CD8-positive, alpha-beta memory T cell (primary cell): Measurements from ENCODE around the gene PSAPL1. TPM values are rescaled to one million over a fixed set of nuclear protein-coding genes. Genes with fewer than 3 reads are reported as not detected.

Experiments
- CTCF ChIA-PET: fragments of 350-600 bp; sonication (Branson Sonifier 250); formaldehyde crosslinking; loops from one replicate; lab custom pipeline; 2021; ENCODE audit warnings: antibody characterized with exemption; lab: Charles Lee
- POLR2A ChIA-PET: fragments of 350-600 bp; sonication (Branson Sonifier 250); formaldehyde crosslinking; loops from one replicate; lab custom pipeline; 2021; ENCODE audit warnings: antibody characterized with exemption; lab: Charles Lee
- DNase-seq, 5 donors: peaks; one replicate each; pipeline versions ENCODE4 v3.0.0 to v3.0.0-alpha.2; 2020 to 2022; ENCODE audit warnings: mixed read lengths in 1 of 5
- H3K27ac ChIP-seq: one replicate; pipeline ENCODE4 v1.7.0; 2013; ENCODE audit warnings: low read depth, mild to moderate bottlenecking, low read length, moderate library complexity
- H3K27me3 ChIP-seq: 2 replicates; pipeline ENCODE4 v1.7.0; 2013; ENCODE audit warnings: low read length, mild to moderate bottlenecking; ENCODE audit not compliant: insufficient read depth, poor library complexity, severe bottlenecking
- H3K36me3 ChIP-seq: 2 replicates; pipeline ENCODE4 v1.7.0; 2013; ENCODE audit warnings: mild to moderate bottlenecking, low read length, moderate library complexity; ENCODE audit not compliant: insufficient read depth
- H3K4me1 ChIP-seq: 2 replicates; pipeline ENCODE4 v1.7.0; 2013; ENCODE audit warnings: mild to moderate bottlenecking, low read length, moderate library complexity; ENCODE audit not compliant: insufficient read depth
- H3K4me3 ChIP-seq: 2 replicates; pipeline ENCODE4 v1.7.0; 2013; ENCODE audit warnings: mild to moderate bottlenecking, low read length
- H3K9me3 ChIP-seq: 2 replicates; pipeline ENCODE4 v1.7.0; 2013; ENCODE audit warnings: mild to moderate bottlenecking, low read length
- H3K27ac Mint-ChIP-seq, 8 donors: one replicate each; pipeline ENCODE4 v1.8.0; 2020 to 2021; ENCODE audit warnings: mixed read lengths in 8 of 8, mild to moderate bottlenecking in 6 of 8, inconsistent platforms in 3 of 8, moderate library complexity in 3 of 8
- H3K27me3 Mint-ChIP-seq, 2 donors: one replicate each; pipeline ENCODE4 v1.8.0; 2020 to 2021; ENCODE audit warnings: mixed read lengths in 2 of 2, mild to moderate bottlenecking in 1 of 2, moderate library complexity in 1 of 2
- H3K36me3 Mint-ChIP-seq, 3 donors: one replicate each; pipeline ENCODE4 v1.8.0; 2020 to 2021; ENCODE audit warnings: mixed read lengths in 3 of 3, inconsistent platforms in 1 of 3, mild to moderate bottlenecking in 1 of 3
- H3K4me1 Mint-ChIP-seq, 3 donors: one replicate each; pipeline ENCODE4 v1.8.0; 2020 to 2021; ENCODE audit warnings: mixed read lengths in 3 of 3, inconsistent platforms in 1 of 3, mild to moderate bottlenecking in 1 of 3
- H3K4me3 Mint-ChIP-seq, 7 donors: one replicate each; pipeline ENCODE4 v1.8.0; 2020 to 2021; ENCODE audit warnings: mixed read lengths in 7 of 7, mild to moderate bottlenecking in 6 of 7, moderate library complexity in 4 of 7, inconsistent platforms in 2 of 7
- H3K9me3 Mint-ChIP-seq, 5 donors: one replicate each; pipeline ENCODE4 v1.8.0; 2020 to 2022; ENCODE audit warnings: mixed read lengths in 5 of 5, mild to moderate bottlenecking in 3 of 5, moderate library complexity in 2 of 5, inconsistent platforms in 1 of 5
- polyA plus RNA-seq: library from polyadenylated mRNA; unstranded; fragments of 300-500 nt; fragmentation: Illumina TruSeq; gene quantifications from one replicate; pipeline ENCODE4 v1.2.3, GENCODE V29; 2021
- total RNA-seq, 2 experiments: library from RNA; stranded (reverse); gene quantifications; one replicate each; pipeline ENCODE4 v1.2.3, GENCODE V29; 2021

The PSAPL1 gene
- total and polyA plus RNA-seq, 3 experiments from 2014 or later = not detected

GRCh38 chr4:7472442-7473013, 37.8 kb upstream of the PSAPL1 start:
- H3K36me3 Mint-ChIP-seq = no peaks in the 10 kb centered on the region
- no peaks in the 10 kb centered on the region for H3K9me3 Mint-ChIP-seq
- Histone ChIP-seq H3K36me3 (no peaks in the 10 kb centered on the region), H3K4me3 (no peak overlapping the region), H3K4me1 (no peaks in the 10 kb centered on the region), H3K9me3 (no peaks in the 10 kb centered on the region), H3K27me3 (no peaks in the 10 kb centered on the region), H3K27ac (no peak overlapping the region)
- H3K4me3 Mint-ChIP-seq = no peak overlapping the region
- peak overlapping the region in 1 of 8 donors; percentile 81 for H3K27ac Mint-ChIP-seq
- ChIA-PET POLR2A (no interaction called here), CTCF (no interaction called here)
- H3K4me1 Mint-ChIP-seq = no peaks in the 10 kb centered on the region
- DNase-seq = no peak
- peaks cover 15 to 16% of the 10 kb centered on the region in 2 donors for H3K27me3 Mint-ChIP-seq

- DNase-seq = no peak
- Mint-ChIP-seq H3K9me3 (peaks cover 0 to 1% (median 0%) of the 10 kb centered on the region in 5 donors), H3K36me3 (no peaks in the 10 kb centered on the region), H3K27me3 (peaks cover 16 to 18% of the 10 kb centered on the region in 2 donors), H3K4me3 (no peak overlapping the region), H3K27ac (no peak overlapping the region), H3K4me1 (no peaks in the 10 kb centered on the region)
- no peaks in the 10 kb centered on the region for H3K27me3 ChIP-seq
- H3K9me3 ChIP-seq = no peaks in the 10 kb centered on the region
- no peaks in the 10 kb centered on the region for H3K4me1 ChIP-seq
- H3K36me3 ChIP-seq = no peaks in the 10 kb centered on the region
- H3K27ac ChIP-seq = no peak overlapping the region
- POLR2A ChIA-PET = no interaction called here
- no peak overlapping the region for H3K4me3 ChIP-seq
- CTCF ChIA-PET = no interaction called here
Measured at GRCh38 chr4:7470522-7471128, 35.9 kb upstream of the PSAPL1 start.

- no peak overlapping the region for H3K27ac Mint-ChIP-seq
- no peak for DNase-seq
- no peaks in the 10 kb centered on the region for H3K4me1 Mint-ChIP-seq
- no peak overlapping the region for H3K4me3 Mint-ChIP-seq
- Histone ChIP-seq H3K36me3 (no peaks in the 10 kb centered on the region), H3K9me3 (no peaks in the 10 kb centered on the region), H3K4me3 (no peak overlapping the region), H3K27ac (no peak overlapping the region), H3K4me1 (no peaks in the 10 kb centered on the region), H3K27me3 (no peaks in the 10 kb centered on the region)
- ChIA-PET POLR2A (no interaction called here), CTCF (no interaction called here)
- H3K9me3 Mint-ChIP-seq = peaks cover 0 to 2% (median 0%) of the 10 kb centered on the region in 5 donors
- peaks cover 16 to 18% of the 10 kb centered on the region in 2 donors for H3K27me3 Mint-ChIP-seq
- no peaks in the 10 kb centered on the region for H3K36me3 Mint-ChIP-seq
Measured at GRCh38 chr4:7470111-7470510, 35.4 kb upstream of the PSAPL1 start.

GRCh38 chr4:7469023-7469422, 34.3 kb upstream of the PSAPL1 start:
- CTCF ChIA-PET = no interaction called here
- no peaks in the 10 kb centered on the region for H3K9me3 ChIP-seq

GRCh38 chr4:7467471-7467870, 32.7 kb upstream of the PSAPL1 start:
- DNase-seq = no peak
- H3K9me3 ChIP-seq = no peaks in the 10 kb centered on the region
- Mint-ChIP-seq H3K4me3 (no peak overlapping the region), H3K27me3 (peaks cover 7 to 14% of the 10 kb centered on the region in 2 donors), H3K36me3 (no peaks in the 10 kb centered on the region), H3K4me1 (no peaks in the 10 kb centered on the region), H3K9me3 (peaks cover 0 to 2% (median 0%) of the 10 kb centered on the region in 5 donors), H3K27ac (no peak overlapping the region)
- H3K4me1 ChIP-seq = no peaks in the 10 kb centered on the region
- no peaks in the 10 kb centered on the region for H3K36me3 ChIP-seq
- H3K4me3 ChIP-seq = no peak overlapping the region
- ChIA-PET CTCF (no interaction called here), POLR2A (no interaction called here)
- H3K27me3 ChIP-seq = no peaks in the 10 kb centered on the region
- no peak overlapping the region for H3K27ac ChIP-seq

More at GRCh38 chr4:7469023-7469422, 34.3 kb upstream of the PSAPL1 start:
- no peak for DNase-seq
- Histone ChIP-seq H3K4me3 (no peak overlapping the region), H3K27me3 (no peaks in the 10 kb centered on the region), H3K4me1 (no peaks in the 10 kb centered on the region), H3K27ac (no peak overlapping the region), H3K36me3 (no peaks in the 10 kb centered on the region)
- Mint-ChIP-seq H3K27ac (no peak overlapping the region), H3K9me3 (peaks cover 0 to 2% (median 0%) of the 10 kb centered on the region in 5 donors), H3K36me3 (no peaks in the 10 kb centered on the region), H3K4me1 (no peaks in the 10 kb centered on the region), H3K27me3 (peaks cover 16 to 18% of the 10 kb centered on the region in 2 donors), H3K4me3 (no peak overlapping the region)
- POLR2A ChIA-PET = no interaction called here

- POLR2A ChIA-PET = no interaction called here
- Histone ChIP-seq H3K36me3 (no peaks in the 10 kb centered on the region), H3K4me1 (no peaks in the 10 kb centered on the region), H3K27me3 (no peaks in the 10 kb centered on the region), H3K27ac (no peak overlapping the region), H3K4me3 (no peak overlapping the region), H3K9me3 (no peaks in the 10 kb centered on the region)
- H3K36me3 Mint-ChIP-seq = no peaks in the 10 kb centered on the region
- no peak for DNase-seq
- H3K9me3 Mint-ChIP-seq = peaks cover 0 to 2% (median 0%) of the 10 kb centered on the region in 5 donors
- peaks cover 1 to 10% of the 10 kb centered on the region in 2 donors for H3K27me3 Mint-ChIP-seq
- H3K4me3 Mint-ChIP-seq = no peak overlapping the region
- H3K4me1 Mint-ChIP-seq = no peaks in the 10 kb centered on the region
- no peak overlapping the region for H3K27ac Mint-ChIP-seq
- CTCF ChIA-PET = no interaction called here
Measured at GRCh38 chr4:7466904-7467303, 32.2 kb upstream of the PSAPL1 start.

GRCh38 chr4:7466215-7466614, 31.5 kb upstream of the PSAPL1 start:
- H3K36me3 Mint-ChIP-seq = no peaks in the 10 kb centered on the region
- H3K4me3 ChIP-seq = no peak overlapping the region
- peaks cover 1 to 8% of the 10 kb centered on the region in 2 donors for H3K27me3 Mint-ChIP-seq
- H3K36me3 ChIP-seq = no peaks in the 10 kb centered on the region
- no peaks in the 10 kb centered on the region for H3K9me3 ChIP-seq
- CTCF ChIA-PET = no interaction called here
- no peaks in the 10 kb centered on the region for H3K4me1 Mint-ChIP-seq
- peaks cover 0 to 2% (median 0%) of the 10 kb centered on the region in 5 donors for H3K9me3 Mint-ChIP-seq
- no peak overlapping the region for H3K27ac Mint-ChIP-seq
- no peak for DNase-seq
- POLR2A ChIA-PET = no interaction called here
- H3K27ac ChIP-seq = no peak overlapping the region
- H3K4me1 ChIP-seq = no peaks in the 10 kb centered on the region
- no peak overlapping the region for H3K4me3 Mint-ChIP-seq
- no peaks in the 10 kb centered on the region for H3K27me3 ChIP-seq

- Mint-ChIP-seq H3K27ac (no peak overlapping the region), H3K36me3 (no peaks in the 10 kb centered on the region), H3K4me1 (no peaks in the 10 kb centered on the region), H3K4me3 (no peak overlapping the region), H3K27me3 (peaks cover 6 to 9% of the 10 kb centered on the region in 2 donors), H3K9me3 (peaks cover 0 to 2% (median 0%) of the 10 kb centered on the region in 5 donors)
- Histone ChIP-seq H3K27ac (no peak overlapping the region), H3K4me3 (no peak overlapping the region), H3K9me3 (no peaks in the 10 kb centered on the region), H3K36me3 (no peaks in the 10 kb centered on the region), H3K27me3 (no peaks in the 10 kb centered on the region), H3K4me1 (no peaks in the 10 kb centered on the region)
- no peak for DNase-seq
- ChIA-PET CTCF (no interaction called here), POLR2A (no interaction called here)
Measured at GRCh38 chr4:7465017-7465416, 30.3 kb upstream of the PSAPL1 start.
